Activated T-cell treated with anti-CD3 and anti-CD28 coated beads, Interleukin-2, amount 50 U/mL, for 48 hours (primary cell): ENCODE results near the gene SSB.
"Not testable (repeated sequence)": the region's sequence is repeated elsewhere in the genome, so short reads cannot be mapped to it uniquely, and the experiment has no call there.

Source experiments
- DNase-seq, 2 experiments: peaks; one replicate each; pipeline ENCODE4 v3.0.0-alpha.2; 2020

The SSB gene

DNA sequence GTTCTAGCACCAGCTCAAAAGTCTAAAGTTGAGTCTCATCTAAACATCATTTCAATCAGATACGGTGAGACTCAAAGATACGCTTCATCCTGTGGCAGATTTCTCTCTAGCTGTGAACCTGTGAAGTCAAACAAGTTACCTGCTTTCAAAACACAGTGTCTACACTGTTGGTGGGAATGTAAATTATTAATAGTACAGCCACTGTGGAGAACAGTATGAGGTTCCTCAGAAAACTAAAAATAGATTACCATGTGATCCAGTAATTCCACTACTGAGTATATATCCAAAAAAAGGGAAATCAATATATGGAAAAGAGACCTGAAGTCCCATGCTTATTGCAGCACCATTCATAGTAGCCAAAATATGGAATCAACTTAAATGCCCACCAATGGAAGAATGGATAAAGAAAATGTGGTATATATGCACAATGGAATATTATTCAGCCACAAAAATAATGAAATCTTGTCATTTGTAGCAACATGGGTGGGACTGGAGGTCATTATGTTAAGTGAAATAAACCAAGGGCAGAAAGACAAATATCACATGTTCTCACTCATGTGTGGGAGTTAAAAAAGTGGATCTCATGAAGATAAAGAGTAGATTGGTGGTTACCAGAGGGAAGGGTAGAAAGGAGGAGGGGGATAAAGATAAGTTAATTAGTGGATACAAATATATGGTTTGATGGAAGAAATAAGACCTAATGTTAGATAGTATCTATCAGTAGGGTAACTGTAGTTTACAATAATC lies 40.2 kb downstream of the SSB start:
- no peak for DNase-seq

DNA sequence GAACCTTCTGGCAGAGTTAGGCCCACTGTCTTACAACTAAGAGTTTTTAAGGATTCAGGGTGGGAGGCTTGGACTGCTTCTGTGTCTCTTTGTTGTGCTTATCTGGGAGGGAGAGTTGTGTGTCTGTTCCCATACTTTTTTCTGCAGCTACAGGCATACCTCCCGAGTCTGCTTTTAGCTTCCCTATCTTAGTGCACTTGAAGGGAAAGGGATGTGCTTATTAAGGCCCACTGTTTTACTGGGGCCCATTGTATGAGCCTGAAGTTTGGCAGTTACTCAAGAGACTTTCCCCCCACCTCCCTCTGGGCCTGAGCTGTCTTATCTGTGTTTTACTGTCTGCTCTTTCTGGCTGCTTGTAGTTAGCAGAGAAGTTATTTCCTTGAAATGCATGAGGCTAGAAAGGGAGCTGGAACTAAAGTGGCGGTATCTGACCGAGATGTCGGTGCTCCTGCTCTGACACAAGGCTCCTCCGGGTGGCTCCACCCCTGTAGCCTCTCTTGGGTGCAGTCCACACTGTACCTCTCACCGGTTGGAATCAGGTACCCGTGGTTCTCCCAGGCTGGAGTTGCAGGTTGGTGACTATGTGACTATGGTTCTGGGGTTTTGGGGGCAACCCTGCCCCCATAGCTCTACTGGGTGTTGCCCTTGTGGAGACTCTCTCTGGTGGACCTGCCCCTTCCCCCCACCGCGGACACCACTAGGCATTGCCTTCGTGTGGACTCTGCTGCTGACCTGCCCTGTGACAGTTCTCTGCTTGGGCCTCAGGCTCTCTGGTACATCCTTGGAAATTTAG lies 41.5 kb downstream of the SSB start:
- DNase-seq, result no peak

DNA sequence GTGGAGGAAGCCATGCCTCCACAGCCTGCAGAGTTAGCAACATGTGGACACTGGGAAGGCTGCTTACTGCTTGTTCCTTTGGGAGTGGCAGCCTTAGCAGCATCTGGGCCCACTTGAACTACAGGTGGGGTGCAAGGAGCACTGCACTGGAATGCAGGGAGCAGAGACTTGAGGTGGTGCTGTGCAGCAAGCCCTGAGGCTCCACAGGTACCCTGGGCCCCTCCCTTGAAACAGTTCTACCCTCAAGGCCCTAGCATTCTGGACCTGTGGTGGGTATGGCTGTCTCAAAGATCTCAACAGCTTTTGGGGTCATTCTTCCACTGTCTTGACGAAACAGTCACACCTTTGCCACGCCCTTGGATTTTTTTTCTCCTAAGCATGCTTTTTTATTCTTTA lies 42.1 kb downstream of the SSB start:
- DNase-seq, result no peak

DNA sequence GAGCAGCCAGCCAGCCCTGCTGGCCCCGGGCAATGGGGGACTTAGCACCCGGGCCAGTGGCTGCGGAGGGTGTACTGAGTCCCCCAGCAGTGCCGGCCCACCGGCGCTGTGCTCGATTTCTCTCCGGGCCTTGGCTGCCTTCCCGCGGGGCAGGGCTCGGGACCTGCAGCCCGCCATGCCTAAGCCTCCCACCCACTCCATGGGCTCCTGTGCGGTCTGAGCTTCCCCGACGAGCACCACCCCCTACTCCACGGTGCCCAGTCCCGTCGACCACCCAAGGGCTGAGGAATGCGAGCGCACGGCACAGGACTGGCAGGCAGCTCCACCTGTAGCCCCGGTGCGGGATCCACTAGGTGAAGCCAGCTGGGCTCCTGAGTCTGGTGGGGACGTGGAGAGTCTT lies 43.0 kb downstream of the SSB start:
- not testable (repeated sequence) for DNase-seq

DNA sequence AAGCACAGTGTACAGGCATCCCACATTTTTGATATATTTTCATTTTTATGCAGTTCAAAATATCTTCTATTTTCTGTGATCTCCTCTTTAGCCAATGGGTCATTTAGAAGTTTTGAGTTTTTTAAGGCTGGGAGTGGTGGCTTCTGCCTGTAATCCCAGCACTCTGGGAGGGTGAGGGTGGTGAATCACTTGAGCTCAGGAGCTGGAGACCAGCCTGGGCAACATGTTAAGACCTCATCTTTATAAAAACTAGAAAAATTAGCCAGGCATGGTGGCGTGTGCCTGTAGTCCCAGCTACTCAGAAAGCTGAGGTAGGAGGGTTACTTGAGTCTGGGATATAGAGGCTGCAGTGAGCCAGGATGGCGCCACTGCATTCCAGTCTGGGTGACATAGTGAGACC lies 46.3 kb downstream of the SSB start:
- DNase-seq, result no peak

DNA sequence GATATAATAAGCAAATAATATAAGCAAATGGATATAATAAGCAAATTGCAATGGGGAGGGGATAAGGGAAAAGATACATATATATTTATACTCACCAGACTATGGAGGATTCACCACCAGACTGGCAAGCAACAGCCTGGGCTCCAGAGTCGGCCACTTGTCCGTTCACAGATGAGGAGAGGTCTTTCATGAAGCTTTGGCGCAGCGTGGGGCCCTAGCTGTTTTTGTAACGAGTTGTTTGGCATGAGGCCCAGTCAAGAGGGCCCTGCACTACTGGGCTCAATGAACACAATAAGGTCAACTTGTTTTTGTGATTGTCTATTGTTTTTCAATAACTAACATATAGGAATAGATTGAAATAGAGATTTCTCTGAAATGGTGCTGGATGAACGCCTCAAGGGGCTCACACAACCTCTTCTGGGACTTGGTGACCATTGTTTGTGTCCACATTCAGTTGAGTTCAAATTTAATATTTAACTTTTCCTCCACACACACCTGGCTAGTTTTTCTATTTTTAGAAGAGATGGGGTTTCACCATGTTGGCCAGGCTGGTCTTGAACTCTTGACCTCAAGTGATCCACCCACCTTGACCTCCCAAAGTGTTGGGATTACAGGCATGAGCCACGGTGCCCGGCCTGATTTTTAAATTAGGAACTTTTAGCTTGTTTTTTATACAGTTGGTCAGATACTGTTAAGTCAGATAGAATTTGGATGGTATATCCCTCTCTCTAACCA lies 50.5 kb downstream of the SSB start:
- not testable (repeated sequence) for DNase-seq

DNA sequence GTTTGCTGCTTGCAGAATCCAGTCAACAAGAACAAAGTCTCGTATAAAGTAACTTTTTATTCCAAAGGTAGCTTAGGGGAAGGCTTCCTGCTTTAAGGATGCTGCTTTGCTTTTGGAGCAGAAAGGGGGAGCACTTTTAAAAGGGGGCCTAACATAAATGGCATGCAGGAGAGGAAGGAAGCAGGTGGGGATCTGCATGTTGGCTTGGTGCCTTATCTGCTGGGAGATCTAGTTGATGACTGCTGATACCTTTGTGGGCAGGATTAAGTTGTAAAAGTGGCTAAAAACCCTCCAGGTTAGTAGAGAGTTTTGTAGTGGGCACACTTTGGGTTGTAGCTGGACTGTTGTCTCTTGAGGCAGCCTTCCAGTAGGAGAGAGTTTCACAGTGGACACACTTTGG lies 51.0 kb downstream of the SSB start:
- no peak for DNase-seq

DNA sequence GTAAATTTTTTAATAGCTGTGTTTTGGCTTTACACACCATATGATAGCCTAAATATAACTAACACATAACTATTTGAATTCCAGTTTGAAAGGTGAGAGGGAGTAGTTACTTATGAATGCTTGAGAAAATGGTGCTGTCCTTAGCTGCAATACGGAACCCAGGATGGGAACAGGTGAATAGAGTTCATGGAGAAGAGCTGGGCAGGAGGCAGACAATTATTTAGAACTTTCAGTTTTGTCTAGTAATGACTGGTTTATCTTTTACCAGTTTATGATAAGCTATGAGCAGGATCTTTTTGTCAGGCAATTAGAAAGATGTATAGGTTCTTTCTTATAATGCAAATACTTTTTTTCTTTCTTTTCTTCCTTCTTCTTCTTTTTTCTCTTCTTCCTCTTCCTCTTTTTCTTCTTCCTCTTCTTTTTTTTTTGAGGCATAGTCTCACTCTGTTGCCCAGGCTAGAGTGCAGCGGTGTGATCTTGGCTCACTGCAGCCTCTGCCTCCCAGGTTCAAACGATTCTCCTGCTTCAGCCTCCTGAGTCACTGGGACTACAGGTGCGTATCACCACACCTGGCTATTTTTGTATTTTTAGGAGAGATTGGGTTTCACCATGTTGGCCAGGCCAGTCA lies 54.5 kb downstream of the SSB start:
- DNase-seq, result no peak

DNA sequence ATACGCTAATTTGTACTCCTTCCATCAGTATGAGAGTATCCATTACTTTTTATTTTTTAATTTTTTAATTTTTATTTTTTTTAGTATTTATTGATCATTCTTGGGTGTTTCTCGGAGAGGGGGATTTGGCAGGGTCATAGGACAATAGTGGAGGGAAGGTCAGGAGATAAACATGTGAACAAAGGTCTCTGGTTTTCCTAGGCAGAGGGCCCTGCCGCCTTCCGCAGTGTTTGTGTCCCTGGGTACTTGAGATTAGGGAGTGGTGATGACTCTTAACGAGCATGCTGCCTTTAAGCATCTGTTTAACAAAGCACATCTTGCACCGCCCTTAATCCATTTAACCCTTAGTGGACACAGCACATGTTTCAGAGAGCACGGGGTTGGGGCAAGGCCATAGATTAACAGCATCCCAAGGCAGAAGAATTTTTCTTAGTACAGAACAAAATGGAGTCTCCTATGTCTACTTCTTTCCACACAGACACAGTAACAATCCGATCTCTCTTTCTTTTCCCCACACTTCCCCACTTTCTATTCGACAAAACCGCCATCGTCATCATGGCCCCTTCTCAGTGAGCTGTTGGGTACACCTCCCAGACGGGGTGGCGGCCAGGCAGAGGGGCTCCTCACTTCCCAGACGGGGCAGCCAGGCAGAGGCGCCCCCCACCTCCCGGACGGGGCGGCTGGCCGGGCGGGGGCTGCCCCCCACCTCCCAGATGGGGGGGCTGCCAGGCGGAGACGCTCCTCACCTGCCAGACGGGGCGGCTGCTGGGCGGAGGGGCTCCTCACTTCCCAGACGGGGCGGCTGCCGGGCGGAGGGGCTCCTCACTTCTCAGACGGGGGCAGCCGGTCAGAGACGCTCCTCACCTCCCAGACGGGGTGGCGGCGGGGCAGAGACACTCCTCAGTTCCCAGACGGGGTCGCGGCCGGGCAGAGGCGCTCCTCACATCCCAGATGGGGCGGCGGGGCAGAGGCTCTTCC lies 56.9 kb downstream of the SSB start:
- not testable (repeated sequence) for DNase-seq

DNA sequence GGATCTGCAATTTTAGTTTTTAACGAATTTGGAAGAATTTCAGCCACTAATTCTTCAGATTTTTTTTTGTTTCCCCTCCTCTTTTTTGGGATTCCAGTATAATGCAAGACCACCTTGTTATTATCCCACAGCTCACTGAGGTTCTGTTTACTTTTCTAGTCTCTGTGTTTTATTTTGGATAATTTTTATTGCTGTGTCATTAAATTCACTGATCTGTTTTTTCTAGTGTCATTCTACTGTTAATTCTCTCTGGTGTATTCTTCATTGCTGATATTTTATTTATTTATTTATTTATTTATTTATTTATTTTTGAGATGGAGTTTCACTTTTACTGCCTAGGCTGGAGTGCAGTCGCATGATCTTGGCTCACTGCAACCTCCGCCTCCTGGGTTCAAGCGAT lies 60.8 kb downstream of the SSB start:
- no peak for DNase-seq

DNA sequence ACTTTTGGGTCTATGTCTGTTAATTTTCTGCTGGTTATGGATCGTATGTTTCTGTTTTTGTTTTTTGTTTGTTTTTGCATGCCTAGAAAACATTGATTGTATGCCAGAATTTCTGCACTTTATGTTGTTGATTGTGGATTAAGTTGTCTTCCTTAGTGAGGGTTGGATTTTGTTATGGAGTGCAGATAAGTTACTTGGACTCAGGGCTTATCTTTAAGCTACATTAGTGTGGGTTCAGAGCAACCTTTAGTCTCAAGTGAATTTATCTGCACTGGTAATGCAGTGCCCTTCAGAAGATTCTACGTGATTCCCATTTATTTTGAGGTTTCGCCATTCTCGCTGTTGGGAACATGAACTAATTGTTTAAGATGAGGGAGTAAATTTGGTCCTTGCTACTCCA lies 61.5 kb downstream of the SSB start:
- no peak for DNase-seq
